DMS79 treated with DMSO at 0.1 percent for 48 hours (cell line): ENCODE data around the gene NR1I3.
A peak's percentile ranks its signal among the peaks of the same experiment; 100 is the strongest.
"Not testable (repeated sequence)": the region's sequence is repeated elsewhere in the genome, so short reads cannot be mapped to it uniquely, and the experiment has no call there.

Experiments used
- DNase-seq: peaks from one replicate; lab custom pipeline; 2025; lab: John Stamatoyannopoulos, UW

NR1I3 gene, protein sequence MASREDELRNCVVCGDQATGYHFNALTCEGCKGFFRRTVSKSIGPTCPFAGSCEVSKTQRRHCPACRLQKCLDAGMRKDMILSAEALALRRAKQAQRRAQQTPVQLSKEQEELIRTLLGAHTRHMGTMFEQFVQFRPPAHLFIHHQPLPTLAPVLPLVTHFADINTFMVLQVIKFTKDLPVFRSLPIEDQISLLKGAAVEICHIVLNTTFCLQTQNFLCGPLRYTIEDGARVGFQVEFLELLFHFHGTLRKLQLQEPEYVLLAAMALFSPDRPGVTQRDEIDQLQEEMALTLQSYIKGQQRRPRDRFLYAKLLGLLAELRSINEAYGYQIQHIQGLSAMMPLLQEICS

DNA sequence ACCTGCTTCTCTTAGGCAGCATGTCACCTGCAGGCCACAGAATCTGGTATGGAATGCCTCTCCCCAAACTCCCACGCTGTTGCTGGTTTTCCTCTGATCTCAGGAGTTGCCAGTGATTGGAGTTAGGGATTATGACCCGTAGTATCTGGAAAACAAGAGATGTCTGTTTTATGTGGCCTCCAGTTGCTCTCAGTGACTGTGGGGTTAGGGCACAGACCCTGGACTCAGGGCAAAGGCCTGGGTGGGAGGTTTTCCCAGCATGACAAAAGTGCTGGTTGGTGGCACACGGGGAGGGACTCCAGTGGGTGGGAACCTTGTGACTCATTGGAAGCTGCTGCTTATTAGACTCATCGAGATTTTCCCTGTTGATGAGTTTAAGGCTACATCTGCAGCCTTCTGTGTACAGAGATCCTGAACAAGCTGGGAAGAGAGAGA, at the start of gene NR1I3:
Gene NR1I3, minus strand, starts transcription at position 165 of the 435 bp plus-strand sequence. CDS start 1,638 bp downstream, outside the sequence.
- DNase-seq: no peak

DNA sequence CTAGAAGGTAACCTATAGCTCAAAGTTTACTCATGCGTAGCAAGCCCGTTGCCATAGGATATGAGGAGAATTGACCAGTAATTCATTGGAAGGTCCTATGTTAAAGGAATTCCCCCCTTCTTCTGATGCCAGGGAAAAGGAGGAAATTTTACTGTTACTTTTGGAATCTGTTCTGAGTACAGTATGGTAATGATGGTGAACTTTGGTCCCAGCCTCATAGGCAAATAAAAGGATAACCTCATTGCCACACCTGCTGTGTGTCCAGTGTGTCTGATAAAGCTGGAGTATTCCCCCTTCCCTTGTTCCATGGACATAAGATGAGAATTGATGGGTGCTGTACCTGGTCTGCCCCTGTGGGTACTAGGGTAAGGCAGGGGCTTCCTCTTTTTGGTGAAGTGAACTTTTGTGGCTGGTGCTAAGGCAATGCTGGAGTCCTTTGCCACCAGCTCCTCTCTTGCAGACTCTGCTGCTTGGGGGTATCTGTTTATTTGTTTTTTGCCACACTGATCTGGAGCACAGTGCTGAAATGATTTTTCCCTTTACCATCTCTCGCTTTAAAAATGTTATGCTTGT, 49.6 kb upstream of the NR1I3 start:
- no peak for DNase-seq

DNA sequence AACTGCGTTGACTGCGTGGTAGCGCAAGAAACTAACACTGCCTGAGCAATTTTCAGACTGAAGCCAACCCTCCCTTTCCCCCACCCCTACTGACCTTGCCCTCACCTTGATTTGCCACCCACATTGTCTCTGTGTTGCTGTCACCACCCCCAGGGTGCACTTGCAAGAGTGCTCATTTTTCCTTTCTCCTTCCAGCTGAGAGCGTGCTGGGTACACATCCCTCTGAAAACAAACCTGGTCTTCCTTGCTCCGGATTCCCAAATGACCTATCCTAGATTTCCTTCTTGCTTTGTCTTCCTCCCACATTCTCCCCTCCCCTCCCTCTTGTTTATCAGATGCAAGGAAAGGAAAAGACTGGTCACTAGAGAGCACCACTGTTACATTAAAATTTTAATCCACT, 47.5 kb upstream of the NR1I3 start:
- no peak for DNase-seq

DNA sequence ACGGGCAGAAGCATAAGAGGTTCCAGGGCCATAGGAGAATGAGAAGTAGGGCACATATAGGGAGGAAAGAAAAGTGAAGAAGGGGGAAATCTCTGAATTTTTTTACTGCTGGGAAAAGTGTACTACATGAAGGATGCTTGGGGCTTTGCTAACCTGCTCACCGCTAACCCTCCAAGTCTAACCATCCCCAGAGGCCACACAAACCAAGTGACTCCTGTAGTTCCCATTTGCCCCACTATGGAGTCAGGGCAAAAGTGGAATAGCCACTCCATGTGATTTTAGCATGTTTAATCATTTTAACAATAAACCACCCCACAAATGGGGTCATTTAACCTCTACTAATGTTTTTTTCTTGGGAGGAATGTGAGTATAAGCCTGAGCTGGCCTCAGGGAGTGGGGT, 47.1 kb upstream of the NR1I3 start:
- no peak for DNase-seq

DNA sequence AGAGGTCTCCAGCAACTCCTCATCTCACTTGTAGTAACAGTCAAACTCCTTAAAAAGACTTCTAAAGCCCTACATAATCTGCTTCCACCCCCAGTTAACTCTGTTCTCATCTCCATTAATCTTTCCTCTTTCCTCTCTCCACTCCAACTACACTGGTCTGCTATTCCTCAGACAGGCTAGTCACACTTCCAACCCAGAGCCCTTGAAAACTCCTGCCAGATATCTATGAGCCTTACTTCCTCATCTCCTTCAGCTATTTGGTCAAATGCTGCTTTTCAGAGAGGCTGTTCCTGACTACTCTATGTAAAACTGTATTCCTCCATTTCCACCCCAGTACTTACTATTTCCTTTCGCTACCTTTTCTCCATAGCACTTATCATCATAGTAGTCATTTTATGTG, 45.0 kb upstream of the NR1I3 start:
- DNase-seq: no peak

DNA sequence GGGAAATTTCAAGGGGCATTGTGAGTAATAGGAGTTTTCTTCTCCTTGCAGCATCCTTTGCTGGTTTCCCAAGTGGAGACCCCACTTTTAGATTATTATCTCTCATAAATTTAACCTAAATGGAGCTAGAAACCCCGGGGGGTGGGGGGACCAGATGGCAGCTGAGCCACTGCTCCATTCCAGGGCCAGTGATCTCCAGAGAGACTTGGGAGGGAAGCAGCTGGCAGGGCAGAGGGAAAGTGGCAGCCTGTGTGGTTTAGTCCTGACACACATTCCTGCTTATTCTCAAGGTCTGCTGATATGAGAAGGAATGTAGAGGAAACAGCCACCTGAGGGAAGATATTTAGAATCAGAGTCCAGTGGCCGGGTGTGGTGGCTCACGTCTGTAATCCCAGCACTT, 36.9 kb upstream of the NR1I3 start:
- no peak for DNase-seq

DNA sequence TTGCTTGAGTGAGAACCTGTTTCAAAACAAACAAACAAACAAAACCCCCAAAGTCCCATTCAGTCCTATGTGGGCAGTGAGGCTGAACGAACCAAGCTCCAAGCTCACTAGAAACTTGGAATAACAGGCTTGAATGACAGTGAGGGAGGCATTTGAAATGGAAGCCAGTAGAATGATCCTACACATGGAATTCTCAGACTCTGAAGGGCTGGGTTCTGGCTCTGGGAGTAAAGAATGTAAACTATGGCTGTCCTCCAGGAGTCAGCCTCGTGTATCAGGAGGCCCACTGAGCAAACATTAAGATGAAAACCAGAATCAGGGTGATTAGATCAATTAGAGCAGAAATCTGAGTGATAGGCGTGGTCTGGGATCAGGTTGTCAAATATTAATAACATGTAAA, 35.4 kb upstream of the NR1I3 start:
- DNase-seq: no peak

DNA sequence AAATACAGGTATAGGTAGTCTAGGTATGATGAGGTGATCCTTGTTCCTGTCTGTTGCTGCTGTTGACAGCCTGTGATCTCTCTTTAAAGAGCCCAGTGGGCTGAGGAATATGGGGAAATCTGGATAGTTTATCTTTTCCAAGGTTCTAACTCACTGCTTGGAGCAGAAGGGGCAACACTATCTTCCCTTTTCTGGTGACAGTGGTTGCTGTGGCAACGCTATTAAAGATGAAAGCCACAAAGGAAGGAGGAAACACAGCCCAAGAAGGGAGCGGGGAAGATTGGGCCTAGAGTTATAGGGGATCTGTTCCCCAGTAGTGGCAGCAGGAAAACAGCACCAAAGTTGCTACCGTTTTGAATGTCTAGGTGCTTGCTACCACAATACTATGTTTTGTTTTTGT, 29.3 kb upstream of the NR1I3 start:
- no peak for DNase-seq

DNA sequence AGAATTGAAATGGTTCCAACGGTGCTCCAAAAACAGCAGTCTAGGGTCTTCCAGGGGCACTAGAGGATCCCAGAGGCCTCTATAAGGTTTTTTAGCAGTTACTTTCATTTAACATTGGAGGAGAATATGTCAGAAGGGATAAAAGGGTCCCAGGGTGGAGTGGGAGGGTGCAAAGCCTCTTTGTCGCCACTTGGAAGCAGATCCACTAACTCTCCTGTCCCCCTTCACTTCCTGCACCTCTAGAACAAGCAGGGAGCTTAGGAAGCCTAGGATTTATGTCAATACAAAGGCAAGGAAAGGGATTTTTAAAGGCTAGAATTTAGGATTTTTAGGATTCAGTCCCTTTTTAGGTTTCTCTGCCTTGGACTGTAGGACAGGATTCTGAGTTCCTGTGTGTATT, 28.8 kb upstream of the NR1I3 start:
- DNase-seq: no peak

DNA sequence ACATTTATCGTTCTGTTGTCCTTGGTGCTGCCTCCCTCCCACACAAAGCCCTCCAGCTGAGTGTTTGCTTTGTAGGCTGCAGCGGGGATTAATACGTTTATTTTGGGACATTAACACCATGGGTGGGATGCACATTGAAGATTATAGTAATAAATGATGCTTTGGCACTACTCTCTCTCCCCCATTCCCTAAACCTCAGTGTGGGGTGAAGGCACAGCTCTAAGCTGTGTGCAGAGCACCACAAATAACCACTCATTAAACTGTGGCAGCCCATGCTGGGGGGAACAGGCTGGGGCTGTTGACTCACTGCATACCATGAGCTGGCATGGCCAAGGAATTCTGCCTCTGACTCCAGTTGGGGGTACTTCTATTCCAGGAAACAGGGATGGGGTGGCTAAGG, 28.2 kb upstream of the NR1I3 start:
- DNase-seq: no peak

DNA sequence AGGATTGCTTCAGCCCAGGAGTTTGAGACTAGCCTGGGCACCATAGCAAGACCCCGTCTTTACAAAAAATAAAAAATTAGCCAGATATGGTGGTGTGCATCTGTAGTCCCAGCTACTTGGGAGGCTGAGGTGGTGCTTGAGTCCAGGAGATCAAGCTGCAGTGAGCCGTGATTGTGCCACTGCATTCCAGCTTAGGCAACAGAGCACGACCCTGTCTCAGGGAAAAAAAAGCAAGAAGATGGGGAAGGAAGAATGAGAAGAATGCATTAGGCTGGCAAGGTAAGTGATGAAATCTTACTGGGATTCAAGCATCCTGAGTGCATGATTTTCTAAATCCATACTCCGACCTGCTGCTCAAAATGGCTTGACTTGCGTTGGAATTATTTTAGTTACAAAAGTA, 27.3 kb upstream of the NR1I3 start:
- no peak for DNase-seq

DNA sequence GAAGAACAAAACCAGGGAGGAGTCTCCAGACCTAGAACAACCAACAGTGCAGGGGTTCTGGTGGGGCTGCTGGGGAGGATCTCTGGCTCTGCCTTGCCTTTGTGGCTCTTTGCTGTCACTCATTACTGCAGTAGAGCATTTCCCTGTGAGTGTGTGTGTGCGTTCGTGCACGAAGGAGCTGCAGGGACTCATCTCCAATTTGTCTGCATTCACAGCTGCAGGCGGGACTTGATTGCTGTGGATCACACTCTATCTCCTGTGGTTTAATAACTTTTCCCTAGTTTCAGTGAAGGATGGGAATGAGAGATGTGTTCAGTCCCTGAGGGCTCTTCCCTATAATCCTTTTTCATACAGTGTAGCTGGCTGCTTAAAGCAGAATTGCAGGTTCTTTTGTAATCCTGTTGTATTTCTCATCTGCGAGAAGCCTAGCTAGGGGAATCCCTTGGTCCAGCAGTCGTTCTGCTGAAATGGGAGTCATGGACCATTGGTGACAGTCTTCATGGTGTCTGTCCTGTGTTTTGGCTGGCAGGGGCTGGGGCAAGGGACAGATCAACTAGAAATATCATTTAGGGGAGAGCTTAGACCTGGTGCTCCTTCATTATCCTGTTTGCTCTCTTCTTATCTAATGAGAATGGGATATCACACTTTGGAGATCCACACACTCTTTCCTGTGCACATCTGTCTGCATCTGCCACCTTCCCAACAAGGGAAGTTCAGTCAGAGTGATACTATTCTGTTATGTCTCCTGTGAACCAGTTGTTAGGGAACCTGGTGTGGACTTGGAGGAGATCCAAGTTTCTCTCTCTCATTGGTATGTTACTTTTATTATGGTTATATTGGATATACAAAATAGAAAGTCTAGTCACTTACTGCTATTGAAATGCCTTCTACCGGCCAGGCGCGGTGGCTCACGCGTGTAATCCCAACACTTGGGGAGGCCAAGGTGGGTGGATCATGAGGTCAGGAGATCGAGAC, 23.5 kb upstream of the NR1I3 start:
- DNase-seq: peak; percentile 64

DNA sequence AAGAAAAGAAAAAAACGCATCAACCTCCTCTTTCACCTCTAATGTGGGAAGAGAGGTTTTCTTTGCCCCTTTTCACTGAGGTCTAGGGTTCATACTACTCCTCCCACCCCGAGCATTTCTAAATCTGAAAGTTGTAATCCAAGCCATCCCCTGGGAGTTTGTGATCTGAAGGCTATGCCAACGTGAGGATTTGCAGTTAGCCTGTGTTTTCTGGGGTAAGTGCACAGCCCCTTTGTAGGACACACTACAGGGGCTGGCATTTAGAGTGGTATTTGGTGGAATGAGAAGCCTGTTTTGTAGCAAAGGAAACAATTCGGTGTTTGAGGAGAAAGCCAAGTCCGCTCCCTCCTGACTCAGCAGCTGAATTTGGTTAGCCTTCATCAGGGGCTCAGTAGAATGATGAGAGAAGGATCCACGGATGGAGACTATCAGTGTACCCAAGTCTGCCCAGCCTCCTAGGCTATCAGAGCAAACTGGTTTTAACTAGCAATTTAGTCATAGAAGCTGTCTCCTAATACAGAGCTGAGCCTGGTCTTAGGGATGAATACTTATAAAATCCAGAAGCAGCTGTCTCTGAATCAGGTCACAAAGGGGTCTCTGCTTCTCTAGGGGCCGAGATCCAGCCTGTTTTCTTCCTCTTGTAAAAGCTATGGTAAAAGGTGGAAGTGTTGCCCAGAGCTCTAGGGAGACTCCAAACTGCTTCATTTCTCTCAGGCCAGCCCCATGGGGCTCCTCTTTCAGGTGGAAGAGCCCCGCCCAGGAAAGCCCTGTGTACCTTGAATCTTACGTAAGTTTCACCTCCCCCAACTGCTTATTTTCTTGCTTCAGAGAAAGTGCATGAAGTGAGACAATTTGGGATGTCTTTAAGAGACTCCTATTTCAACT, 22.6 kb upstream of the NR1I3 start:
- DNase-seq: peak; percentile 64

DNA sequence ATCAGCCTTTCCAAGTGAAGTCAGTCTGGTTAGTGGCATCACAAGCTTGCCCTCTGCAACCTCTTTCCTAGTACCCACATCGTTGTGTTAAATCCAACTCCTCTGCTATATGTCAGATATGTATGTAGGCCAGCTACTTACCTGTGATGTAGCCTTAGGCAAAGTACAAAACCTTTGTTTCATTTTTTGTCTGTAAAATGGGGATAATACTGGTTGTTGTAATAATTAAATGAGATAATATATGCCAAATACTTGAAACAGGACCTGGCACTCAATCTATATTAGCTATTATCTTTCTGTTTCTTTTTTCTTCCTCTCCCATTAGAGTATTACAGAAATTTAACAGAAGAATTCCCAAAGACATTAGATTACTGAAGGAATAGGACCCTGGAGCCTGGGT, 21.8 kb upstream of the NR1I3 start:
- no peak for DNase-seq

DNA sequence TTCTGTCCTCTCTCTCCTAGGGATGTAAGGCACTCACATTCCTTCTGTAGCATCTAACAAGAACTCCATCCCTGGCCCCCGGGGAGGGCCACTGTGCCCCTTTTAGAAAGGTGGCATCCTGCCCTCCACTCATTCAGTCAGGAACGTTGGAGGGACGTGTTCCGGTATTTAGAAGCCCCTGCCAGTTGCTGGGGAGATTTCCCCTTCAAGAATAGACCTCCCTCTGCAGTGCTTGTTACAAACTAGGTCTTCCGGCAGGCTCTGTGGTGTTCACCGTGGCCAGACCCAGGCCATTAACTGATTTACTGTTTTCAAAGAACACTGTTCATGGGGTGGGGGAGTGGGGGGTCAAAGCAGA, 21.3 kb upstream of the NR1I3 start:
- no peak for DNase-seq

DNA sequence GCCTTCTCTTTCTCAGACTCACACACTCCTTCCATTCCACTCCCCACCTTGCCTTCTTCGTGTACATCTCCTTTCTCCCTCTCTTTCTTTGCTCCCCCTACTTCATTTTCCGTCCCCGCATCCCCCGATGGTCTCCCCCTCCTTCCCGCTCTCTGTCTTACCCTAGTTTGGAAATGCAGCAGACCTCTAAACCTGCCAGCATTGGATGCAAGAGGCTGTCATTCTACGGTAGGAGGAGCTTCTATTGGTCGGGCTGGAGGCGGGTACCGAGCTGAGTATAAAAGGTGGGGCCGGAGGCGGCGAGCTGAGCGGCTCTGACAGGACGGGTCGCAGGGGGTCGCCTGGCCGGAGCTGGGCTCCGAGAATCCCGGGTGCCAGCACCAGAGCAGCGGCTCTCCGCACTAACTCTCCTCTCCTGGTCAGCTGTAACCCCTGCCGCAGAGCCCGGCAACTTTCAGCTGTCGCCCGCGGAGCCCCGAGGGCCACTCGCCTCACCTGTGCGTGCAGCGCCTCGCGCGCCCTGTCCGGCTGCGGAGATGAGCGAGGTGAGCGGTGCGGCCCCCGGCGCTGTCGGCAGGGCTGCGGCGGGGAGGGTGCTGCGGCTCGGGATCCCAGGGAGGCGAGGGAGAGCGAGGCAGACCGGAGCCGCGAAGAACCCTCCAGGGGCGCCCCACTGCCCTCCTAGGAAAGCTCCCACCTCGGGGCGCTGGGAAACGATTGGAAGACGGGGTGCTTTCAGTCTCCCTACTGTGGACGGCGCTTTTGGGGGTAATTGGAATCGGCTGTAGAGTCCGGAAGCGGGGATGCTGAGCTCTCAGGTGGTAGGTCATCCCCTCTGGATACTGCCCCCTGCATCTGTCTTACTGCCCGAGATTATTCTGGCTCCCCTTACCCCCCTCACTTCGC, 20.7 kb upstream of the NR1I3 start, which contains the start of gene PCP4L1:
Gene PCP4L1, plus strand, starts transcription at position 307 of the 906 bp plus-strand sequence. Its CDS starts 230 bp downstream, at position 537.
- DNase-seq: peak; percentile 36

DNA sequence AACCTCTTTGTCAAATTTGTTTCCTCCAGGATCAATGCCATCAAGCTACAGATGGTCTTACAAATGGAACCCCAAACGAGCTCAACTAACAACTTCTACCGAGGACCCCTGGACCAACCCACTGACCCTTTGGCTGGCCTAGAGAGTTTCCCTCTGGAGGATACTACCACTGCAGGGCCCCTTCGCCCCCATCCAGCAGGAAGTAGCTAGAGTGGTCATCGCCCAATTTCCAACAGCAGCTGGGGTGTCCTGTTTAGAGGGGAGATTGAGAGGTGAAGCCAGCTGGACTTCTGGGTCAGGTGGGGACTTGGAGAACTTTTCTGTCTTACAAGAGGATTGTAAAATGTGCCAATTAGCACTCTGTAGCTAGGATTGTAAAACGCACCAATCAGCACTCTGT, 19.1 kb upstream of the NR1I3 start:
- not testable (repeated sequence) for DNase-seq

DNA sequence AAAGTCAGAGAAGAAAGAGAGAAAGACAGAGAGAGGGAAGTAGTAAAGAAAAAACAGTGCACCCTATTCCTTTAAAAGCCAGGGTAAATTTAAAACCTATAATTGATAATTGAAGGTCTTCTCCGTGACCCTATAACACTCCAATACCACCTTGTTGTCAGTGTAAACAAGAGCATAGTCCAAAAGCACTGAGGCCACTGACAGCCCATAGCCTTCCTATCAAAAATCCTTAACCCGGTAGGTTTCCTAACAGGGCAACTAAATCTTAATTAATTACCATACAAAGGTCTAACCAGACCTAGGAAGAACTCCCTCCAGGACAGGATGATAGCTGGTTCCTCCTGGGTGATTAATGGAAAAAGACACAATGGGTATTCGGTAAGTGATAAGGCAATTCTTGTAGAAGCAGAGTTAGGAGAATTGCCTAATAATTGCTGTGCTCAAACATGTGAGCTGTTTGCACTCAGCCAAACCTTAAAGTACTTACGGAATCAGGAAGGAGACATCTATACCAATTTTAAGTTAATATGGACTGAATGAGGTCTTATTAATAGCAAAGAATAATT, 18.0 kb upstream of the NR1I3 start:
- DNase-seq: not testable (repeated sequence)

DNA sequence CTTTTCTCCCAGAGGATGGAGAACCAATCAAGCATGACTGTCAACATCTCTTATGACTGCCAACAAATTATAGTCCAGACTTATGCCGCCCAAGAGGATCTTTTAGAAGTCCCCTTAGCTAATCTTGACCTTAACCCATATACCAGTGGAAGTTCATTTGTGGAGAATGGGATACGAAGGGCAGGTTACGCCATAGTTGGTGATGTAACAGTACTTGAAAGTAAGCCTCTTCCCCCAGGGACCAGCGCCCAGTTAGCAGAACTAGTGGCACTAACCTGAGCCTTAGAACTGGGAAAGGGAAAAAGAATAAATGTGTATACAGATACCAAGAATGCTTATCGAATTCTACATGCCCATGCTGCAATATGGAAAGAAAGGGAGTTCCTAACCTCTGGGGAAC, 17.3 kb upstream of the NR1I3 start:
- peak; percentile 35 for DNase-seq

DNA sequence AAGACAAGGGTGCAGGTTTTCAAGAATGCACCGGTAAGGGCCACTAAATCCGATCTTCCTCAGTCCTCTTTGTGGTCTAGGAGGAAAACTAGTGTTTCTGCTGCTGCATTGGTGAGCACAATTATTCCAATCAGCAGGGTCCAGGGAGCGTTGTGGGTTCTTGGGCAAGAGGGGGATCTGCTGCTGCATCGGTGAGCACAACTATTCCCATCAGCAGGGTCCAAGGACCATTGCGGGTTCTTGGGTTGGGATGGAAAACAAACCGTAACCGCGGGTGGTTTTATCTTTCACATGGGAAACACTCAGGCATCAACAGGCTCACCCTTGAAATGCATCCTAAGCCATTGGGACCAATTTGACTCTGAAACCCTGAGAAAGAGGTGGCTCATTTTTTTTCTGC, 13.6 kb upstream of the NR1I3 start:
- no peak for DNase-seq
